ENCODE measurements around the gene TOX2.

The TOX2 gene

DNA sequence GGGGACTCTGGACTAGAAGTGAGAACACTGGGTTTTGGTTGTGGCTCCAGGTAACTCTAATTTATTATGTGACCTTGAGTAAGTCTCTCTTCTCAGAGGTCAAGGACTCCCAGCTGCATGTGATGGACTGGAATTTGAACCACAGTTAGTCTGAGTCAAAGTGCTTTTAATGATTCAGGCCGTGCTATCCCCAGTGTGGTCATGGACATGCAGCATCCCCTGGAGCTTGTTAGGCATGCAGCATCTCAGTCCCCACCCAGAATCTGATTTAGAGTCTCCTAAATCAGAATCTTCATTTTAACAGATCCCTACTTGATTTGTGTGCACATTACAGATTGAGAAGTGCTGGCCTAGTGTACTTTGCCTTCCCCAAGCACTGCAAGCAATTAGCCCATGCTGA, 74.2 kb downstream of the TOX2 start:
- intact Hi-C loops (cut with micrococcal nuclease), result no loop called here
- Mint-ChIP-seq H3K36me3 (ENCODE audit: low read depth) (no peaks in the 10 kb centered on the region), H3K9me3 (no peaks in the 10 kb centered on the region), H3K27me3 (peaks cover 16% of the 10 kb centered on the region), H3K4me1 (ENCODE audit: low read depth) (no peaks in the 10 kb centered on the region), H3K4me3 (no peak overlapping the region), H3K27ac (no peak overlapping the region)

DNA sequence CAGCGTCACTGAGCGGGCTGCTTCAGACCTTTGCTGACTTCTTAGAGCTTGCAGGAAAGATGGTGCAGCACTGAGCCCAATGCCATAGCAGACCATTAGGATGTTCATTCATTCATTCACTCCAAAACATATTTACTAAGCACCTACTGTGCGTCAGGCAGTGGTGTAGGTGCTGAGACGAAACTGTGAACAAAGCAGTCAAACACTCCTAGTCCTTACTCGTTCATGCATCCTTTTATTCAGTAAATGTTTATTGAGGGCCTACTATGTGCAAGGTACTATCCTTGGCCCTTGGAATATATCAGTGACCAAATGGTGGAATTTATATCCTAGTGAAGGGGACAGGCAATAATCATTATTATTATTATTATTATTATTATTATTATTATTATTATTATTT, 76.6 kb downstream of the TOX2 start:
- intact Hi-C loops (cut with micrococcal nuclease), result no loop called here
- Mint-ChIP-seq H3K4me1 (ENCODE audit: low read depth) (no peaks in the 10 kb centered on the region), H3K27me3 (peaks cover 25% of the 10 kb centered on the region), H3K9me3 (no peaks in the 10 kb centered on the region), H3K36me3 (ENCODE audit: low read depth) (no peaks in the 10 kb centered on the region), H3K27ac (no peak overlapping the region), H3K4me3 (no peak overlapping the region)

DNA sequence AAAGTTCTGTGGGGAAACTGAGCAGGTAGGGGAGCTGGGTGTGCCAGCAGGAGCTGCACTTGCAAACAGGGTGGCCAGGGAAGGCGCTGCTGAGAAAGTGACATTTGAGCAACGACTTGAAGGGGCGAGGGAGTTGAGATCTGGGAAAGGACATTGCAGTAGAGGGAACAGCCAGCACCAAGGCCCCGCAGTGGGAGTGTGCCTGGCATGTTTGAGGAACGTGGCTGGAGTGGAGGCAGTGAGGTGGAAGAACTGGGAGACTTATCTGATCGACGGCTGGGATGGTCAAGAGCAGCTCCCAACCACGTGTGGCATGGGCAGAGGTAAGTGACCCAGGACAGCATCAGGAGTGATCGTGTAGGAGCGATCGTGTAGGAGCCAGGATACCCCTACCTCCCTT, 77.3 kb downstream of the TOX2 start:
- intact Hi-C loops (cut with micrococcal nuclease), result no loop called here
- Mint-ChIP-seq H3K27me3 (peaks cover 27% of the 10 kb centered on the region), H3K27ac (no peak overlapping the region)

DNA sequence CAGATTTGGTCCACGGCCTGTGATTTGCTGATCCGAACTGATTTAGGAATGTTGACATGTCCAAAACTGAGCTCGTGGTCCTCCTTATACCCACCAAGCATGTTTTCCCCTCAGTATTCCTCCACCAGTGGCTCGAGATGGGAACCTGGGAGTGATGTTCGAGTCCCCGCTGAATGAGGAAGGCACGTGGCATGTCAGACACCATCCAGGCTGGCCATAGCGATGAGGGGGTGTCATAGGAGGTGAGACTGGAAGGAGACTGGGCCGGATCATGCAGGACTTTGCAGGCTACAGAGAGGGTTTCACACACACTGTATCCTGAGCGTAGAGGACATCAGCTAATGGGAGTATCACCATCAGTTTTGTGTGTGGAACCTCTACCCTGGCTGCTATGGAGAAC, 78.2 kb downstream of the TOX2 start:
- H3K27me3 Mint-ChIP-seq, result peaks cover 27% of the 10 kb centered on the region
- H3K27ac Mint-ChIP-seq, result no peak overlapping the region
- H3K4me1 Mint-ChIP-seq (ENCODE audit: low read depth), result peaks cover 5% of the 10 kb centered on the region
- H3K4me3 Mint-ChIP-seq, result no peak overlapping the region
- H3K36me3 Mint-ChIP-seq (ENCODE audit: low read depth), result no peaks in the 10 kb centered on the region
- intact Hi-C loops (cut with micrococcal nuclease), result no loop called here
- H3K9me3 Mint-ChIP-seq, result no peaks in the 10 kb centered on the region

More for the DNA sequence above, 77.3 kb downstream of the TOX2 start:
- no peak overlapping the region for H3K4me3 Mint-ChIP-seq
- H3K36me3 Mint-ChIP-seq (ENCODE audit: low read depth), result no peaks in the 10 kb centered on the region
- no peaks in the 10 kb centered on the region for H3K9me3 Mint-ChIP-seq
- H3K4me1 Mint-ChIP-seq (ENCODE audit: low read depth), result peaks cover 5% of the 10 kb centered on the region

DNA sequence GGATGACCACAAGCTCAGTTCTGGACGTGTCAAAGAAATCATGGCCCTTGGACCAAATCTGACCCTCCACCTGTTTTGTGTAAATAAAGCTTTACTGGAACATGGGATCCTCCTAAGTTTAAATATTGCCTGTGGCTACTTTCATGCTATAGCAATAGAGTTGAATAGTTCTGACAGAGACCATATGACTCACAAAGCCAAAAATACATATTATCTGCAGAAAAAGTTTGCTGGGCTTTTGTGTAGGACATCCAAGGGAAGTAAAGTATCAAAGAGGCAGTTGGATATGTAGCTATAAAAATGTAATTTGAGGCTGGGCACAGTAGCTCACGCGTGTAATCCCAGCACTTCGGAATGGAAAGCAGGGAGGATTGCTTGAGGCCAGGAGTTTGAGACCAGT, 78.9 kb downstream of the TOX2 start:
- H3K27me3 Mint-ChIP-seq, result peaks cover 22% of the 10 kb centered on the region
- H3K9me3 Mint-ChIP-seq, result no peaks in the 10 kb centered on the region
- intact Hi-C loops (cut with micrococcal nuclease), result no loop called here
- no peaks in the 10 kb centered on the region for H3K36me3 Mint-ChIP-seq (ENCODE audit: low read depth)
- no peak overlapping the region for H3K4me3 Mint-ChIP-seq
- H3K27ac Mint-ChIP-seq, result no peak overlapping the region
- peaks cover 5% of the 10 kb centered on the region for H3K4me1 Mint-ChIP-seq (ENCODE audit: low read depth)

DNA sequence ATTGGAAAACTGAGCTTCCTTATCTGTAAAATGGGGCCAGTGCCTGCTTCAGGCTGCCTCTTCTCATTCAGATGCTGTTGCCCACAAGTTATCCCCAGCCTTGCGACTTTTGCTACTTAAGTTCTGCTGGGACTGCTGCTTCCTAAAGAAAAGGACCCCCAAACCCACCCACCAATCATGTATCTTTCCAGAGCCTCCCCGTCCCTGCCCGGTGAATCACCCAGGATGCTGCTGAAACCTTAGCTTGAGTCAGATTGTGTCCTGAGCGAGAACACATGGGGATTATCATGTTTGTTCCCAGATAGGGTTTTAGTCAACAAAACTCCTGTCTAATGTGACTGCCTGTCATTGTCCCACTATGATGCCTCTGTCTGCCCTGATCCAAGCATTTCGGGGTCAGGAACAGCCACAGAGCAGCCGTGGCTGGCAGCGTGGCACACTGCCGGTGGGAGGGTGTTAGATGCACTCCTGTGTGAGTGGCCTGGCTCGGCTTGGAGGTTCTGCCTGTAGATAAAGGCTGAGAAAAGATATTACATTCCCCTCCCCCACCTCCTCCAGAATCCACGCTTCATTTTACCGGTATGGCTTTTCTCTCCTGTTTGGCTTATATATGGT, 79.9 kb downstream of the TOX2 start:
- Mint-ChIP-seq H3K4me1 (ENCODE audit: low read depth) (peaks cover 5% of the 10 kb centered on the region), H3K9me3 (no peaks in the 10 kb centered on the region), H3K27me3 (peaks cover 24% of the 10 kb centered on the region), H3K36me3 (ENCODE audit: low read depth) (no peaks in the 10 kb centered on the region), H3K4me3 (no peak overlapping the region), H3K27ac (no peak overlapping the region)
- intact Hi-C loops (cut with micrococcal nuclease), result no loop called here

DNA sequence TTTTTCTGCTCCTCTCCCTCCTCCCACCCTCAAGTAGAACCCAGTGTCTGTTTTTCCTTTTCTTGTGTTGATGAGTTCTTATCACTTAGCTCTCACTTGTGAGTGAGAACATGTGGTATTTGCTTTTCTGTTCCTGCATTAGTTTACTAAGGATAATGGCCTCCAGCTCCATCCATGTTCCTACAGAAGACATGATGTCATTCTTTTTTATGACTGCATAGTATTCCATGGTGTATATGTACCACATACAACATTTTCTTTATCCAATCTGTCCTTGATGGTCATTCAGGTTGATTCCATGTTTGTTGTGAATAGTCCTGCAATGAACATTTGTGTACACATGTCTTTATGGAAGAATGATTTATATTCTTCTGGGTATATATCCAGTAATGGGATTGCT, 81.0 kb downstream of the TOX2 start:
- intact Hi-C loops (cut with micrococcal nuclease), result no loop called here
- Mint-ChIP-seq H3K27ac (no peak overlapping the region), H3K4me1 (ENCODE audit: low read depth) (peaks cover 5% of the 10 kb centered on the region), H3K27me3 (peaks cover 34% of the 10 kb centered on the region), H3K36me3 (ENCODE audit: low read depth) (no peaks in the 10 kb centered on the region), H3K9me3 (no peaks in the 10 kb centered on the region), H3K4me3 (no peak overlapping the region)

DNA sequence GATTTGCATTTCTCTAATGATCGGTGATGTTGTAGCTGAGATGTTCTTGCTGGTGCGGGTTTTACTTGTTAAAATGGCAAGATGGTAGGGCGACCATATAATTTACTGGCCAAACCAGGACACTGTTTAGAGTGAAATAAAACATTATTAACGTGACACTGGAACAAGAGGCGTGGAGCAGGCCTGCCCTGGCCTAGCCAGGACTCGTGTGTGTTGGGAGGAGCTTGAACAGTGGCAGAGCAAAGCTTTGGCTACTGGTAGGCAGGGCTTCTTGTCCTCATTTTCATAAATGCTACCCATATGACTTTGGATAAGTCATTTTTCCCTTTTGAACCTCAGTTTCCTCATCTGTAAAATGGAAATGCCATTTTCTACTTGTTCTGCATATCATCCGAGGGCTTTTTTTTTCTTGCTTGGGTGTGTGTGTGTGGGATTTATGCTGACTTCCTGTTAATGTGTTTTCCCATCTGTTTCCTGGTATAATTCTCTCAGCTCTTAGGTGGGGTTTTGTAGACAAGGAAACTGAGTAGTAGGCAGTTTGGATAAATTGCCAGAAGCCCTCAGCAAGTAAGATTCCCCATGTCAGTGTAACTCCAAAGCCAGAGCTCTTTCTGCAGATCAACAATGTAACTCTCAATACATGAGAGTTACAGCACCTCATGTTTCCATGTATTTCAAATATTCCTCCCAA, 81.7 kb downstream of the TOX2 start:
- Mint-ChIP-seq H3K36me3 (ENCODE audit: low read depth) (no peaks in the 10 kb centered on the region), H3K9me3 (no peaks in the 10 kb centered on the region), H3K4me1 (ENCODE audit: low read depth) (peaks cover 5% of the 10 kb centered on the region), H3K27me3 (peaks cover 36% of the 10 kb centered on the region), H3K4me3 (no peak overlapping the region), H3K27ac (no peak overlapping the region)
- intact Hi-C loops (cut with micrococcal nuclease), result no loop called here

DNA sequence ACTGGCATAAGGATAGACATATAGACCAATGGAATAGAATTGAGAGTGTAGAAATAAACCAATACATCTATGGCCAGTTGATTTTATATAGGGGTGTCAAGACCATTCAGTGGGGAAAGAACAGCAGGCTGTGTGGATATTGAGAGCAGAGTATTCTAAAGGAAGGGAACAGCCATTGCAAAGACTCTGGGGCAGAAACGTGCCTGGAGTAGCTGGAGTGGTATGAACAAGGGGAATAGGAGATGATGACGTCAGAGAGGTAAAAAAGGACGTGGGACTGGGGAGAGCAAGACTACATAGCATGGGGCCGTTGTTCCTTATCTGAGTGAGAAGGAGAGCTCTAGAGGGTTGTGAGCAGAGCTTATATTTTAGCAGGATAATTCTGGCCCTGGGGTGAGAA, 85.2 kb downstream of the TOX2 start:
- intact Hi-C loops (cut with micrococcal nuclease), result no loop called here
- Mint-ChIP-seq H3K4me3 (no peak overlapping the region), H3K9me3 (no peaks in the 10 kb centered on the region), H3K36me3 (ENCODE audit: low read depth) (no peaks in the 10 kb centered on the region), H3K4me1 (ENCODE audit: low read depth) (peaks cover 5% of the 10 kb centered on the region), H3K27me3 (peaks cover 41% of the 10 kb centered on the region), H3K27ac (no peak overlapping the region)

DNA sequence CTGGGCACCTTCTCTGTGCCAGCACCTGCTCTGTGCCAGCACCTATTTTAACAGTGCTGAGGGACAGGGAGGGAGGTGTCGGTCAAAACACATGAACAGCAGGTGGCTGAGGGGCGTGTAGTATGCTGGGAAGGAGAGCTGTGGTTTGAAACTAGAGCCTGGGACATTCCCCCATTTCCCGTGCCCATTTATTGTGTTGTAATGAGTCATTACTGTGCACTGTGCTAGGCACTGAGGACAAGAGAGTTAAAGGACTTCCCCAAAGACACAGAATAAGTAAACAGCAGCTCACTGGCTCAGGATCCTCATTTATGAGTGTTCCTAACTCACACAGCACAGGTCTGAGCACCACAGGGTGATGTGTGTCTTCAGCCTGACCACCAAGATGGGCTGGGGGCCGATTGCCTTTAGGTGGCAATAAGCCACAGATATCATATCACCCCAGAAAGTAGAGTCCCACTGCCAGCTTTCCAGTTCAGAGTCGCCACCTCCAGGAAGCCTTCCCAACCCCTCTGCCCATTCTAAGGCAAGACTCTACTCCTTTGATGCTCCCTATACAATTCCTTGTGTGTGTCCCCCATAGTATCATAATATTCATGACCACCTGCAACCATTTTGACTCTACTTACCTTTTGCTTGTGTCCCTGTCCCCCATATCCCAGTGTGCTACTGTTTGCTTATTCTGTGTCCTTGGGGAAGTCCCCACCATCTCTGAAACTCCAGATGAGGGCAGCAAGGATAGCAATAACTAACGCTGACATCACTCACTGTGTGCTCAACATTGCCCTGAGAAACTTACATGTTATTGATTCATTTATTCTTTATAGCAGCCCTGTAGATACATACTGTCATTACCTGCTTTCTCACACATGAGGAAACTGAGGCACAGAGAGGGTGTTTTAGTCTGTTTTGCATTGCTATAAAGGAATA, 87.3 kb downstream of the TOX2 start:
- Mint-ChIP-seq H3K36me3 (ENCODE audit: low read depth) (no peaks in the 10 kb centered on the region), H3K27me3 (peaks cover 43% of the 10 kb centered on the region), H3K9me3 (no peaks in the 10 kb centered on the region), H3K27ac (no peak overlapping the region), H3K4me1 (ENCODE audit: low read depth) (no peaks in the 10 kb centered on the region), H3K4me3 (no peak overlapping the region)
- intact Hi-C loops (cut with micrococcal nuclease), result no loop called here

DNA sequence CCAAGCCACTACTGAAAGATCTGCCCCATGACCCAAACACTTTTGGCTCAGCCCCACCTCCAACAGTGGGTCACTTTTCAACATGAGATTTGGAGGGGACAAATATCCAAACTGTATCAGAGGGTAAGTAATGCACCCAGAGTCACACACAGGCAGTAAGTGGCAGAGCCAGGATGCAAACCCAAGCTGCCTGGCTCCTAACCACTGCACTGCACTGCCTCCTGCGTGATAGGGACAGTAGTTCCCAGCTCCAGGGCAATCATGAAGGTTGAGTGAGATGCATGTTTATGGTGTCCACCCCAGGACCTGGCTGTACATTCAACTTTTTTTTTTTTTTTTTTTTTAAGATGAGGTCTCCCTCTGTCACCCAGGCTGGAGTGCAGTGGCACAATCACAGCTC, 88.2 kb downstream of the TOX2 start:
- Mint-ChIP-seq H3K4me3 (no peak overlapping the region), H3K27ac (no peak overlapping the region), H3K27me3 (peaks cover 42% of the 10 kb centered on the region), H3K4me1 (ENCODE audit: low read depth) (no peaks in the 10 kb centered on the region), H3K9me3 (no peaks in the 10 kb centered on the region), H3K36me3 (ENCODE audit: low read depth) (no peaks in the 10 kb centered on the region)
- intact Hi-C loops (cut with micrococcal nuclease), result no loop called here

DNA sequence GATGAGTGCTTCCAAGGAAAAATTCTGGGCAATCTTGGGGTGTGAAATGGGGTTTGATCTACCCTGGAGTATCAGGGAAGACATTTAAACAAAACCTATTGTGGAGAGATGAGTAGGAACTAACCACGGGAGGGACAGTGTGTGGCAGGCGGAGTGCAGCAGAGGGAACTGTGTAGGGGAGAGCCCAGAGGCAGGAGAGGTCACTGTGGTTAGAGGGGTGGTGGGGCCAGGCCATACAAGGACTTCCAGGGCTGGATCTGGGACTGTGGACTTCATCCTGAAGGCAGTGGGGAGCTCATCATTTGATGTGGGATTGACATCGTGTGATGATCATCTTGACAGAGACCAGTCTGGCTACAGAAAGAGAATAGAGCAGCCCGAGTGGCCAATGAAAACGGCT, 89.0 kb downstream of the TOX2 start:
- intact Hi-C loops (cut with micrococcal nuclease), result no loop called here
- H3K27ac Mint-ChIP-seq, result no peak overlapping the region

DNA sequence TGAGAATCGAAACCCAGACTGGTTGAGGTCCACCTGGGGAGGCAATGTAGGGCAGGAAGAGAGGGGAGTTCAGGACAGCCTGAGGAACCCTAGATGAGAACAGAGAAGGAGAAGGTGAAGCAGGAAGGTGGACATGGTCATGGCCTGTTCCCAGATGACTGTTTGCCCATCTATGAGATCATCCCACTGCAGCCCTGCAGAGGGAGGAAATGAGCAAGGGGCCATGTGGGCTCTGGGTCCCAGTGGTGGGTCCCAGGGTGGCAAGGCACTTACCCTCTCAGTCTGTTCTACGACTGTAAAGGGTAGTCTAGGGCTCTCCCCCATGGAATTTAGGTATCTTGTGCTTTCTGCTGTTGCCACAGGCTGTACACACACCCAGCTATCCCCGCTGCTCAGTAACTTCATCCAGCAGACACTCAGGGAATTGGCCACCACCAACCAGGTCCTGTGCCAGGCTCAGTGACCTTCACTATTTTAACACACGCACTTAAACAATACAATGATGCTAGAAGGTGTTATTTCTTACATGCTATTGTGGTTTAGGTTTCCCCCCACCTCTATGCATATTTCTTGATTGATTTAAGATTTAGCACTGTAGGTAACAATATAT, 89.8 kb downstream of the TOX2 start:
- Mint-ChIP-seq H3K4me3 (no peak overlapping the region), H3K4me1 (ENCODE audit: low read depth) (no peaks in the 10 kb centered on the region), H3K9me3 (no peaks in the 10 kb centered on the region), H3K27me3 (peaks cover 43% of the 10 kb centered on the region), H3K36me3 (ENCODE audit: low read depth) (no peaks in the 10 kb centered on the region), H3K27ac (no peak overlapping the region)
- intact Hi-C loops (cut with micrococcal nuclease), result no loop called here

More for the DNA sequence above, 89.0 kb downstream of the TOX2 start:
- peaks cover 42% of the 10 kb centered on the region for H3K27me3 Mint-ChIP-seq
- no peaks in the 10 kb centered on the region for H3K9me3 Mint-ChIP-seq
- no peaks in the 10 kb centered on the region for H3K36me3 Mint-ChIP-seq (ENCODE audit: low read depth)
- no peaks in the 10 kb centered on the region for H3K4me1 Mint-ChIP-seq (ENCODE audit: low read depth)
- no peak overlapping the region for H3K4me3 Mint-ChIP-seq

DNA sequence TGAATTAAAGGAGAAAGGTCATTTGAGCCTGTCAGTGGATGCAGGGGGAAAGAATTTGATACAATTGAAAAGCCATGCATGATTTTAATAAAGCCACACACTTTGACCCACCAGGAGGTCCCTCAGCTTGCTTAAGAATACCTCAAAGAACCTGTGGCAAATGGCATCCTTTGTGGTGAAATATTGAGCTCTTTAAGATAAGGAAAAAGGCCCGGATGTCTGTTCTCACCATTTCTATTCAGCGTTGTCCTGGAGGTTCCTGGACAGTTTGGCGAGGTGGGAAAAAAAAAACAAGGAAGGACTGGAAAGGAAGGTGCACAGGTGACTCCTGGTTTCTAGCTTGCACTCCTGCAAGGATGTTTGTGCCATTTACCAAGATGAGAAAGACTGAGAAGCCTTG, 91.0 kb downstream of the TOX2 start:
- intact Hi-C loops (cut with micrococcal nuclease), result no loop called here
- Mint-ChIP-seq H3K36me3 (ENCODE audit: low read depth) (no peaks in the 10 kb centered on the region), H3K4me3 (no peak overlapping the region), H3K27me3 (peaks cover 40% of the 10 kb centered on the region), H3K27ac (no peak overlapping the region), H3K9me3 (no peaks in the 10 kb centered on the region), H3K4me1 (ENCODE audit: low read depth) (no peaks in the 10 kb centered on the region)

All from dendritic cell treated with granulocyte-macrophage colony-stimulating factor and Interleukin-4, amounts not matched to agents 40 ng/mL and 50 ng/mL, for 4 days (primary cell).